Gastroesophageal sphincter (tissue), 3 donors: Measurements from ENCODE around the gene UXS1.

Source experiments
- EP300 ChIP-seq: sonication (generic); formaldehyde crosslinking; IDR thresholded peaks from one replicate; pipeline ENCODE4 v1.6.1; 2017; ENCODE audit warnings: antibody characterized with exemption, mild to moderate bottlenecking
- POLR2A ChIP-seq, 2 donors: fragments of 450-650 bp; IDR thresholded peaks; one replicate each; pipeline ENCODE4 v1.6.1; 2017; ENCODE audit warnings: antibody characterized with exemption in 2 of 2, mild to moderate bottlenecking in 2 of 2, moderate library complexity in 1 of 2
- POLR2AphosphoS5 ChIP-seq: sonication (generic); formaldehyde crosslinking; IDR thresholded peaks from one replicate; pipeline ENCODE4 v1.6.1; 2017; ENCODE audit warnings: antibody characterized with exemption
- TF ChIP-seq, protein P1 (sequence below), 4 experiments: fragments of 200-600 bp in 2 of 4; fragments of 450-650 bp in 2 of 4; sonication (generic) in 1 of 4; IDR thresholded peaks; one replicate each; pipeline ENCODE4 v1.5.1; 2017 to 2019; ENCODE audit warnings: antibody characterized with exemption in 4 of 4, mild to moderate bottlenecking in 2 of 4, moderate library complexity in 2 of 4

GRCh38 chr2:106147159-106147558 is 46.9 kb downstream of the UXS1 start:
- TF ChIP-seq, protein P1, sequence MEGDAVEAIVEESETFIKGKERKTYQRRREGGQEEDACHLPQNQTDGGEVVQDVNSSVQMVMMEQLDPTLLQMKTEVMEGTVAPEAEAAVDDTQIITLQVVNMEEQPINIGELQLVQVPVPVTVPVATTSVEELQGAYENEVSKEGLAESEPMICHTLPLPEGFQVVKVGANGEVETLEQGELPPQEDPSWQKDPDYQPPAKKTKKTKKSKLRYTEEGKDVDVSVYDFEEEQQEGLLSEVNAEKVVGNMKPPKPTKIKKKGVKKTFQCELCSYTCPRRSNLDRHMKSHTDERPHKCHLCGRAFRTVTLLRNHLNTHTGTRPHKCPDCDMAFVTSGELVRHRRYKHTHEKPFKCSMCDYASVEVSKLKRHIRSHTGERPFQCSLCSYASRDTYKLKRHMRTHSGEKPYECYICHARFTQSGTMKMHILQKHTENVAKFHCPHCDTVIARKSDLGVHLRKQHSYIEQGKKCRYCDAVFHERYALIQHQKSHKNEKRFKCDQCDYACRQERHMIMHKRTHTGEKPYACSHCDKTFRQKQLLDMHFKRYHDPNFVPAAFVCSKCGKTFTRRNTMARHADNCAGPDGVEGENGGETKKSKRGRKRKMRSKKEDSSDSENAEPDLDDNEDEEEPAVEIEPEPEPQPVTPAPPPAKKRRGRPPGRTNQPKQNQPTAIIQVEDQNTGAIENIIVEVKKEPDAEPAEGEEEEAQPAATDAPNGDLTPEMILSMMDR (IDR thresholded peaks at IDR 0.05) = no peak
- TF ChIP-seq POLR2AphosphoS5 (no peak), POLR2A (IDR thresholded peaks at IDR 0.05) (no peak), EP300 (no peak)
